ENCODE data around the gene UTP18.
"Not testable (repeated sequence)": the region's sequence is repeated elsewhere in the genome, so short reads cannot be mapped to it uniquely, and the experiment has no call there.

UTP18 gene

DNA sequence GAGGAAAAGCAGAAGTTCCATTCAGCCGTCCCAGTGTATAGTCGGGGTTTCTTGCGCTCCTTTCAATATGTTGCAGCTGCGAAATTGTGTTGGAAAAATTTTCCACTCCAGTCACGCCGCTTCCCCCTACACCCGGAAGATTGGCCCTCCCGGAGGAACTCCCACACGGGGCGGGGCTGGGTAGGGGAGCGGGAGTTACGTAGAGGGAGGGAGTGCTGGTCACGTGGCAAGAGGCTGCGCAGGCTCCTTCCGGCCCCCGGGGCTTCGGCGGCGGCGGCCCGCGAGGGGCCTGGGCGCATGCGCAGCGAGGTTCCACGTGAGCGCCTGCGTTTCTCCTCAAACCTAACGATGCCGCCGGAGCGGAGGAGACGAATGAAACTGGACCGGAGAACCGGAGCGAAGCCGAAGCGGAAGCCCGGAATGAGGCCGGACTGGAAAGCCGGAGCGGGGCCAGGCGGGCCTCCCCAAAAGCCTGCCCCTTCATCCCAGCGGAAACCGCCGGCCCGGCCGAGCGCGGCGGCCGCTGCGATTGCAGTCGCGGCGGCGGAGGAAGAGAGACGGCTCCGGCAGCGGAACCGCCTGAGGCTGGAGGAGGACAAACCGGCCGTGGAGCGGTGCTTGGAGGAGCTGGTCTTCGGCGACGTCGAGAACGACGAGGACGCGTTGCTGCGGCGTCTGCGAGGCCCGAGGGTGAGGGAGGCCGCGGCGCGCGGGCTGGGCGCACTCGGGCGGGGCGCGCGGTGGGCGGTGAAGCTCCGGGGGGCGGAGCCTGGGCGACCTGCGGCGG is at the start of gene UTP18:
TSS of gene UTP18 (plus strand) at position 310 of the 787 bp plus-strand sequence. CDS start at position 349, 39 bp downstream.
- Histone ChIP-seq H3K27me3 (ENCODE audit: insufficient read depth, low read length) (no peaks in the 10 kb centered on the region), H2AFZ (ENCODE audit: low read length, unreplicated experiment) (peak within 1 kb of the TSS; percentile 97), H3K4me1 (ENCODE audit: control insufficient read depth, insufficient read depth, low read length, unreplicated experiment) (peaks cover 40% of the 10 kb centered on the region), H3K4me3 (ENCODE audit: low read depth, low read length) (peak within 1 kb of the TSS; percentile 94), H3K79me2 (ENCODE audit: control insufficient read depth, insufficient read depth, low read length, unreplicated experiment) (peaks cover 84% of the 10 kb centered on the region), H3K36me3 (ENCODE audit: insufficient read depth, low read length) (peaks cover 10% of the 10 kb centered on the region; the same call in 1 of the 2 replicates), H3K27ac (ENCODE audit: low read depth, low read length) (peak within 1 kb of the TSS; percentile 98)

GRCh38 chr17:51214920-51215319 is 45.4 kb upstream of the UTP18 start:
- H3K27ac ChIP-seq (ENCODE audit: low read depth, low read length): no peak overlapping the region
- H3K27me3 ChIP-seq (ENCODE audit: insufficient read depth, low read length): no peaks in the 10 kb centered on the region
- no peak overlapping the region for H2AFZ ChIP-seq (ENCODE audit: low read length, unreplicated experiment)
- H3K36me3 ChIP-seq (ENCODE audit: insufficient read depth, low read length): peaks cover 16% of the 10 kb centered on the region
- no peaks in the 10 kb centered on the region for H3K79me2 ChIP-seq (ENCODE audit: control insufficient read depth, insufficient read depth, low read length, unreplicated experiment)
- no peaks in the 10 kb centered on the region for H3K4me1 ChIP-seq (ENCODE audit: control insufficient read depth, insufficient read depth, low read length, unreplicated experiment)
- no peak overlapping the region for H3K4me3 ChIP-seq (ENCODE audit: low read depth, low read length)

DNA sequence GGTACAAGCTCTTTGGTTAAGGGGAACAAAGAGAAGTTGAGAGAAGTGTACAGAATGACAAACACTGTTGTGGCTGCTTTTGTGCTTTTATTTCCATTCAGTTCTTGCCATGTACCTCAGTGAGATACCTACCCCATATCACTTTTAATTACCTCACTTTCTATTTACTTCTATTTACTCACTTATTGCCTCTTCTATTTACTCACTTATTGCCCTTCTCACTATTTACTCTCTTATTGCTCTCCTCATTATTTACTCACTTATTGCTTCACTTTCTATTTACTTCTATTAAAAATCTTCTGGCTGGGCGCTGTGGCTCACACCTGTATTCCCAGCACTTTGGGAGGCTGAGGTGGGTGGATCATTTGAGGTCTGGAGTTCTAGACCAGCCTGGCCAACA is 42.4 kb upstream of the UTP18 start:
- Histone ChIP-seq H3K27me3 (ENCODE audit: insufficient read depth, low read length) (no peaks in the 10 kb centered on the region), H3K4me1 (ENCODE audit: control insufficient read depth, insufficient read depth, low read length, unreplicated experiment) (no peaks in the 10 kb centered on the region), H3K27ac (ENCODE audit: low read depth, low read length) (no peak overlapping the region), H3K4me3 (ENCODE audit: low read depth, low read length) (no peak overlapping the region), H2AFZ (ENCODE audit: low read length, unreplicated experiment) (no peak overlapping the region), H3K36me3 (ENCODE audit: insufficient read depth, low read length) (peaks cover 26% of the 10 kb centered on the region), H3K79me2 (ENCODE audit: control insufficient read depth, insufficient read depth, low read length, unreplicated experiment) (no peaks in the 10 kb centered on the region)

DNA sequence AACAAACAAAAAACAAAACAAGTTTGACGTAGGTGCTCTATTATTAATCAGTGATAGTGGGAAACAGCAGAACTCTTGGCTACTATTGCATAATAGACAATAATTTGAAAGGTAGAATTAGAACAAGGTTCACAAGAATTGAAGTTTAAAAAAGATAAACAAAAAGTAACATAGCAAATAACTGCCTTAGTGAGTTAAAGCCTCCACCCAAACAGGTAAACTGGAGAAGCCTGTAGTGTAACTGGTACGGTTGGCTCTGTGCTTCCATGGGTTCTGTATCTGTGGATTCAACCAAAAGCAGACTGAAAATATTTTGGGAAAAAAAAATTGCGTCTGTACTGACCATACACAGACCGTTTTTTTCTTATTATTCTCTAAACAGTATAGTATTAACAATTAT is 39.0 kb upstream of the UTP18 start:
- Histone ChIP-seq H3K36me3 (ENCODE audit: insufficient read depth, low read length) (peaks cover 26% of the 10 kb centered on the region), H3K27me3 (ENCODE audit: insufficient read depth, low read length) (no peaks in the 10 kb centered on the region), H3K79me2 (ENCODE audit: control insufficient read depth, insufficient read depth, low read length, unreplicated experiment) (no peaks in the 10 kb centered on the region), H3K4me1 (ENCODE audit: control insufficient read depth, insufficient read depth, low read length, unreplicated experiment) (peaks cover 12% of the 10 kb centered on the region), H3K4me3 (ENCODE audit: low read depth, low read length) (no peak overlapping the region), H3K27ac (ENCODE audit: low read depth, low read length) (no peak overlapping the region), H2AFZ (ENCODE audit: low read length, unreplicated experiment) (no peak overlapping the region)

GRCh38 chr17:51224402-51225262 is 35.7 kb upstream of the UTP18 start:
- H3K79me2 ChIP-seq (ENCODE audit: control insufficient read depth, insufficient read depth, low read length, unreplicated experiment): peaks cover 7% of the 10 kb centered on the region
- no peak overlapping the region for H2AFZ ChIP-seq (ENCODE audit: low read length, unreplicated experiment)
- peak overlapping the region; percentile 40 for H3K4me3 ChIP-seq (ENCODE audit: low read depth, low read length)
- H3K4me1 ChIP-seq (ENCODE audit: control insufficient read depth, insufficient read depth, low read length, unreplicated experiment): peaks cover 18% of the 10 kb centered on the region
- peaks cover 12% of the 10 kb centered on the region for H3K36me3 ChIP-seq (ENCODE audit: insufficient read depth, low read length)
- H3K27me3 ChIP-seq (ENCODE audit: insufficient read depth, low read length): no peaks in the 10 kb centered on the region
- H3K27ac ChIP-seq (ENCODE audit: low read depth, low read length): peak overlapping the region; percentile 42

DNA sequence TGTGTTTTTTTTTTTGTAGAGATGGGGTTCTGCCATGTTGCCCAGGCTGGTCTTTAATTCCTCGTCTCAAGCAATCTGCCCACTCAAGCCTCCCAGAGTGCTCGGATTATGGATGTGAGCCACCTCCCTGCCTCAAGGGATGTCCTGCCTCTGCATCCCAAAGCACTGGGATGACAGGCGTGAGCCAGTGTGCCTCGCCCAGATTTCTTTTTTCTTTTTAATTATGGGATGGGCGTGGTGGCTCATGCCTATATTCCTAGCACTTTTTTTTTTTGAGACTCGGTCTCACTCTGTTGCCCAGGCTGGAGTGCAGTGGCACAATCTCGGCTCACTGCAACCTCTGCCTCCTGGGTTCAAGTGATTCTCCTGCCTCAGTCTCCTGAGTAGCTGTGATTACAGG is 34.8 kb upstream of the UTP18 start:
- H3K27me3 ChIP-seq (ENCODE audit: insufficient read depth, low read length); H3K36me3 ChIP-seq (ENCODE audit: insufficient read depth, low read length); H3K4me3 ChIP-seq (ENCODE audit: low read depth, low read length); H2AFZ ChIP-seq (ENCODE audit: low read length, unreplicated experiment); H3K79me2 ChIP-seq (ENCODE audit: control insufficient read depth, insufficient read depth, low read length, unreplicated experiment); H3K27ac ChIP-seq (ENCODE audit: low read depth, low read length): not testable (repeated sequence)
- peaks cover 18% of the 10 kb centered on the region for H3K4me1 ChIP-seq (ENCODE audit: control insufficient read depth, insufficient read depth, low read length, unreplicated experiment)

- no peaks in the 10 kb centered on the region for H3K36me3 ChIP-seq (ENCODE audit: insufficient read depth, low read length)
- no peak overlapping the region for H3K4me3 ChIP-seq (ENCODE audit: low read depth, low read length)
- H3K79me2 ChIP-seq (ENCODE audit: control insufficient read depth, insufficient read depth, low read length, unreplicated experiment): peaks cover 19% of the 10 kb centered on the region
- H3K27me3 ChIP-seq (ENCODE audit: insufficient read depth, low read length): no peaks in the 10 kb centered on the region
- no peak overlapping the region for H3K27ac ChIP-seq (ENCODE audit: low read depth, low read length)
- H2AFZ ChIP-seq (ENCODE audit: low read length, unreplicated experiment): no peak overlapping the region
- H3K4me1 ChIP-seq (ENCODE audit: control insufficient read depth, insufficient read depth, low read length, unreplicated experiment): peaks cover 18% of the 10 kb centered on the region
Measured at GRCh38 chr17:51228161-51228560, 32.2 kb upstream of the UTP18 start.

- Histone ChIP-seq H2AFZ (ENCODE audit: low read length, unreplicated experiment) (no peak overlapping the region), H3K4me3 (ENCODE audit: low read depth, low read length) (no peak overlapping the region), H3K27me3 (ENCODE audit: insufficient read depth, low read length) (no peaks in the 10 kb centered on the region), H3K79me2 (ENCODE audit: control insufficient read depth, insufficient read depth, low read length, unreplicated experiment) (peaks cover 25% of the 10 kb centered on the region), H3K4me1 (ENCODE audit: control insufficient read depth, insufficient read depth, low read length, unreplicated experiment) (peaks cover 8% of the 10 kb centered on the region), H3K36me3 (ENCODE audit: insufficient read depth, low read length) (no peaks in the 10 kb centered on the region), H3K27ac (ENCODE audit: low read depth, low read length) (no peak overlapping the region)
Measured at GRCh38 chr17:51229889-51230288, 30.5 kb upstream of the UTP18 start.

DNA sequence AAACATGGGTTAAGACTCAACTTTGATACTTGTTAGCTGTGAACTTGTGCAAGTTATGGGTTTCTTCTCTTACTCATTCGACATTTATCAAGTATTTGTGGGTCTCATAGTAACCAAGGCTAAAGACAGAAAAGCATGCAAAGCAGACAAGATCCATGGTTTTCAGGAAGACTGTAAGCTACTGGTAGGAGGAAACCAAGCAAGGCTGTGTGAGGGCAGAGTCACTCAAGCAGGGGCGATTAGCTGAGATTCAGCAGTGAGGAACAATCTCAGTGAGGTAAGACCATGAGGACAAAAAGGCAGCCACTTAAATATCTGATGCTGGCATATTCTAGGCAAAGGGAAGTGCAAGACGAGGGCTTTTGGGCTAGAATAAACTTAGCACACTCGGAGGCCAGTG is 30.0 kb upstream of the UTP18 start:
- no peak overlapping the region for H2AFZ ChIP-seq (ENCODE audit: low read length, unreplicated experiment)
- H3K27me3 ChIP-seq (ENCODE audit: insufficient read depth, low read length): no peaks in the 10 kb centered on the region
- H3K4me1 ChIP-seq (ENCODE audit: control insufficient read depth, insufficient read depth, low read length, unreplicated experiment): peaks cover 6% of the 10 kb centered on the region
- peaks cover under 1% of the 10 kb centered on the region; the same call in 1 of the 2 replicates for H3K36me3 ChIP-seq (ENCODE audit: insufficient read depth, low read length)
- peaks cover 25% of the 10 kb centered on the region for H3K79me2 ChIP-seq (ENCODE audit: control insufficient read depth, insufficient read depth, low read length, unreplicated experiment)
- no peak overlapping the region for H3K4me3 ChIP-seq (ENCODE audit: low read depth, low read length)
- no peak overlapping the region for H3K27ac ChIP-seq (ENCODE audit: low read depth, low read length)

GRCh38 chr17:51231999-51232398 is 28.3 kb upstream of the UTP18 start:
- peaks cover 26% of the 10 kb centered on the region for H3K79me2 ChIP-seq (ENCODE audit: control insufficient read depth, insufficient read depth, low read length, unreplicated experiment)
- H2AFZ ChIP-seq (ENCODE audit: low read length, unreplicated experiment): no peak overlapping the region
- H3K4me3 ChIP-seq (ENCODE audit: low read depth, low read length): no peak overlapping the region
- no peaks in the 10 kb centered on the region for H3K27me3 ChIP-seq (ENCODE audit: insufficient read depth, low read length)
- no peak overlapping the region for H3K27ac ChIP-seq (ENCODE audit: low read depth, low read length)
- H3K36me3 ChIP-seq (ENCODE audit: insufficient read depth, low read length): peaks cover 5% of the 10 kb centered on the region; the same call in 1 of the 2 replicates
- peaks cover 6% of the 10 kb centered on the region for H3K4me1 ChIP-seq (ENCODE audit: control insufficient read depth, insufficient read depth, low read length, unreplicated experiment)
